K562 treated with DMSO at 1 percent for 12 hours (cell line): ENCODE measurements around the gene CPN2. TPM values are rescaled to one million over a fixed set of nuclear protein-coding genes. Genes with fewer than 3 reads are reported as not detected.

Source experiments
- total RNA-seq: library from RNA; unstranded; fragments of 300-600 nt; gene quantifications from 2 replicates; pipeline ENCODE4 v1.2.3, GENCODE V29; 2022; ENCODE audit not compliant: insufficient read depth

CPN2 gene
- total RNA-seq = not detected in 2 replicates

GRCh38 chr3:194351080-194351672, at the start of gene CPN2:
Gene CPN2, minus strand, starts transcription at chr3:194351328. Its CDS starts 8,626 bp downstream, at chr3:194342702.

GRCh38 chr3:194399166-194399565, 48.0 kb upstream of the CPN2 start, which contains the start of gene GP5:
Gene GP5, minus strand, starts transcription at chr3:194399266. Its CDS starts 984 bp downstream, at chr3:194398282.

GRCh38 chr3:194369522-194370279, 18.6 kb upstream of the CPN2 start, which contains the start of gene LRRC15:
Gene LRRC15, minus strand, starts transcription at chr3:194369743. Its CDS starts 8,700 bp downstream, at chr3:194361043.

Other genes starting within 250 kb of the CPN2 start
- gene HES1, start 215.2 kb downstream of the CPN2 start, total RNA-seq = 66.4 and 75.1 TPM in 2 replicates
- gene LRRC15, start 18.4 kb upstream of the CPN2 start, total RNA-seq = not detected in 2 replicates
- 0.22 TPM in 1 of 2 replicates, not detected in the other for gene GP5, start 47.9 kb upstream of the CPN2 start, total RNA-seq
- 7.0 and 38.4 TPM in 2 replicates for gene ATP13A3, start 135.7 kb upstream of the CPN2 start, total RNA-seq